ENCODE measurements around the gene CCL16.

- TF ChIP-seq CTCF (IDR thresholded peaks at IDR 0.05; ENCODE audit: insufficient read depth, low read depth, low read length) = no peak
- no peak for TF ChIP-seq EZH2 (IDR thresholded peaks at IDR 0.05; ENCODE audit: insufficient read depth, low read length)
Measured at GRCh38 chr17:35932586-35932985, 48.7 kb downstream of the CCL16 start.

All from astrocyte (in vitro differentiated cells and primary cell).